DND-41 (cell line): ENCODE data around the gene SMR3B.

ENCODE experiments used
- ATAC-seq: fragments of 200-7000 bp; cut with Tn5 transposase; 3 replicates; pipeline ENCODE4 v1.9.1; 2021; ENCODE audit warnings: low read depth; ENCODE audit not compliant: insufficient read depth
- DNase-seq: peaks from one replicate; pipeline ENCODE4 v3.0.0-alpha.2; 2020
- H2AFZ ChIP-seq: 2 replicates; pipeline ENCODE4 v1.6.0; 2012; ENCODE audit warnings: low read depth, low read length
- H3K27ac ChIP-seq: 2 replicates; pipeline ENCODE4 v1.5.1; 2012; ENCODE audit warnings: low read length, inconsistent platforms
- H3K27me3 ChIP-seq: fragments of 200-600 bp; sonication (generic); 2 replicates; pipeline ENCODE4 v1.6.0; 2012; ENCODE audit warnings: low read length, mild to moderate bottlenecking, inconsistent platforms; ENCODE audit not compliant: insufficient read depth, poor library complexity
- H3K36me3 ChIP-seq: 2 replicates; pipeline ENCODE4 v1.5.1; 2012; ENCODE audit warnings: low read length, inconsistent platforms; ENCODE audit not compliant: insufficient read depth
- H3K4me1 ChIP-seq: 2 replicates; pipeline ENCODE4 v1.5.1; 2012; ENCODE audit warnings: mild to moderate bottlenecking, low read length; ENCODE audit not compliant: insufficient read depth
- H3K4me2 ChIP-seq: 2 replicates; pipeline ENCODE4 v1.6.0; 2012; ENCODE audit warnings: mild to moderate bottlenecking, moderate library complexity, low read length, inconsistent platforms; ENCODE audit not compliant: insufficient read depth
- H3K4me3 ChIP-seq, 2 experiments: fragments of 200-600 bp in 1 of 2; shearing (Covaris generic) in 1 of 2; 2 replicates each; pipeline ENCODE4 v1.5.1; 2012 to 2016; ENCODE audit warnings: inconsistent platforms in 2 of 2, low read length in 2 of 2, mild to moderate bottlenecking in 2 of 2, low read depth in 1 of 2, moderate library complexity in 1 of 2
- H3K79me2 ChIP-seq: 2 replicates; pipeline ENCODE4 v1.6.0; 2012; ENCODE audit warnings: low read length, inconsistent platforms; ENCODE audit not compliant: insufficient read depth
- H3K9ac ChIP-seq: 2 replicates; pipeline ENCODE4 v1.6.0; 2012; ENCODE audit warnings: low read depth, mild to moderate bottlenecking, inconsistent platforms, low read length, moderate library complexity
- H3K9me3 ChIP-seq: 2 replicates; pipeline ENCODE4 v1.5.1; 2012; ENCODE audit warnings: low read length, moderate library complexity, mild to moderate bottlenecking, inconsistent platforms; ENCODE audit not compliant: insufficient read depth, severe bottlenecking
- H4K20me1 ChIP-seq: 2 replicates; pipeline ENCODE4 v1.6.0; 2012; ENCODE audit warnings: low read length; ENCODE audit not compliant: insufficient read depth
- CTCF ChIP-seq: IDR thresholded peaks from 2 replicates; pipeline ENCODE4 v1.5.1; 2012; ENCODE audit warnings: borderline replicate concordance, low read length, moderate library complexity, mild to moderate bottlenecking; ENCODE audit not compliant: poor library complexity, severe bottlenecking; ENCODE audit errors: extremely low read depth
- EZH2 ChIP-seq: IDR thresholded peaks from 3 replicates; pipeline ENCODE4 v1.6.1; 2012; ENCODE audit warnings: borderline replicate concordance, low read depth, mild to moderate bottlenecking, moderate library complexity, low read length, inconsistent platforms; ENCODE audit not compliant: severe bottlenecking

The SMR3B gene

GRCh38 chr4:70402762-70403161, 19.8 kb downstream of the SMR3B start:
- H3K27me3 ChIP-seq, result peaks cover 4% of the 10 kb centered on the region
- H3K79me2 ChIP-seq, result no peaks in the 10 kb centered on the region
- ATAC-seq, result no peak
- no peaks in the 10 kb centered on the region for H3K9me3 ChIP-seq
- no peaks in the 10 kb centered on the region for H3K36me3 ChIP-seq
- H3K9ac ChIP-seq, result no peak overlapping the region
- no peak overlapping the region for H3K4me3 ChIP-seq
- TF ChIP-seq EZH2 (no peak), CTCF (no peak)
- H3K27ac ChIP-seq, result no peak overlapping the region
- H2AFZ ChIP-seq, result no peak overlapping the region
- H3K4me1 ChIP-seq, result no peaks in the 10 kb centered on the region
- no peak overlapping the region for H3K4me2 ChIP-seq
- H4K20me1 ChIP-seq, result no peaks in the 10 kb centered on the region
- DNase-seq, result no peak

GRCh38 chr4:70405765-70406164, 22.8 kb downstream of the SMR3B start:
- Histone ChIP-seq H3K4me1 (no peaks in the 10 kb centered on the region), H3K27me3 (peaks cover 4% of the 10 kb centered on the region), H3K79me2 (no peaks in the 10 kb centered on the region), H3K9me3 (no peaks in the 10 kb centered on the region), H4K20me1 (no peaks in the 10 kb centered on the region), H3K9ac (no peak overlapping the region), H3K27ac (no peak overlapping the region), H3K36me3 (no peaks in the 10 kb centered on the region), H3K4me2 (no peak overlapping the region), H2AFZ (no peak overlapping the region), H3K4me3 (no peak overlapping the region)
- ATAC-seq, result no peak
- TF ChIP-seq EZH2 (no peak), CTCF (no peak)
- DNase-seq, result no peak

GRCh38 chr4:70425306-70425705, 42.4 kb downstream of the SMR3B start:
- no peak for DNase-seq
- Histone ChIP-seq H2AFZ (no peak overlapping the region), H3K27me3 (no peaks in the 10 kb centered on the region), H3K4me1 (no peaks in the 10 kb centered on the region), H3K4me2 (no peak overlapping the region), H3K36me3 (no peaks in the 10 kb centered on the region), H3K9ac (no peak overlapping the region), H4K20me1 (no peaks in the 10 kb centered on the region), H3K79me2 (no peaks in the 10 kb centered on the region), H3K9me3 (no peaks in the 10 kb centered on the region), H3K27ac (no peak overlapping the region), H3K4me3 (no peak overlapping the region)
- TF ChIP-seq EZH2 (no peak), CTCF (no peak)
- no peak for ATAC-seq

- H3K36me3 ChIP-seq, result no peaks in the 10 kb centered on the region
- DNase-seq (no peak), ATAC-seq (no peak)
- no peaks in the 10 kb centered on the region for H3K9me3 ChIP-seq
- no peak overlapping the region for H2AFZ ChIP-seq
- no peak for TF ChIP-seq CTCF
- no peak for TF ChIP-seq EZH2
- H4K20me1 ChIP-seq, result no peaks in the 10 kb centered on the region
- H3K9ac ChIP-seq, result no peak overlapping the region
- H3K27ac ChIP-seq, result no peak overlapping the region
- no peaks in the 10 kb centered on the region for H3K79me2 ChIP-seq
- no peaks in the 10 kb centered on the region for H3K4me1 ChIP-seq
- no peak overlapping the region for H3K4me2 ChIP-seq
- H3K27me3 ChIP-seq, result no peaks in the 10 kb centered on the region
- no peak overlapping the region for H3K4me3 ChIP-seq
These were observed 43.9 kb downstream of the SMR3B start for GRCh38 chr4:70426789-70427188.
